ENCODE measurements around the gene CLPTM1L.

GRCh38 chr5:1384521-1384920 lies 39.6 kb upstream of the CLPTM1L start:
- TF ChIP-seq CTCF (IDR thresholded peaks at IDR 0.05) = no peak
- no peak for TF ChIP-seq POLR2A (IDR thresholded peaks at IDR 0.05; ENCODE audit: low read depth)
